GM19238 (cell line): ENCODE measurements around the gene FLOT1.
A peak's percentile ranks its signal among the peaks of the same experiment; 100 is the strongest.

Experiments
- DNase-seq: peaks from one replicate; pipeline ENCODE4 v3.0.0; 2011; ENCODE audit warnings: low spot score; ENCODE audit not compliant: insufficient read length

Gene FLOT1

GRCh38 chr6:30682143-30683117, 60.1 kb downstream of the FLOT1 start:
- DNase-seq: peak; percentile 77

GRCh38 chr6:30681766-30682142, 60.7 kb downstream of the FLOT1 start:
- DNase-seq: no peak

DNA sequence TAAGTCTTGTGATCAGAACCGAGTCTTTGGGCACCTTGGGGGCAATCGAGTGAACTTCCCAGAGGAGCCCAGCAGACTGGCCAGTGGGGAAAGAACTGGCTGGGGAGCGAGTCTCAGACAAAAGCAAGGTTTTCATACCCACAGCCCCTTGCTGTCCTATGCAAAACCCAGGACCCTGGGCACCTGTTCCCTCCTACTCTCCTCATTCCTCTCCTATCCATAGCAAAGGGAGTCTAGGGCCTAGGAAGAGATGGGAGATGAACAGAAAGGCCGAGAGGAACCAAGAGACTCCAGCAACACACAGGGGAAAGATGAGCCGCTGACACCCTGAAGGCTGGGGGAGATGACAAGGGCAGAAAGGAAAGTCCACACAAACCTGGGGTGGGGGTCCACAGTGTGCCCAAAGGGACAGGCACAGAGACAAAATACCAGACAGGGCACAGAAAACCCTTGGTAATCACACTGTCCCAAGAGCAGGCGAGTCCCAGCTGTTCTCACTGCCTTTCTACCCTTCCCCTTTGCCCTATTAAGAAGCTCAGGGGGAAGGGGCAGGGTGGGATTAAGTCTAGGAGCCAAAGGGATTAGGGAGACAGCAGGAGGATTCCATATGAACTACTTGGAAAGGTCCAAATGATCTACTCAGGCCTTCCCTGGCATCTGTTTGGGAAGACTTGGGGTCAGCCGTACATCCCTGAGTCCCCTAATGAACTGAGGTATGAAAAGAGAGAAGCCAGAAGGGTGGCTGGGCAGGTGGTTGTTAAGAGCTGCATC, 62.5 kb downstream of the FLOT1 start:
- no peak for DNase-seq

GRCh38 chr6:30678964-30679726, 63.3 kb downstream of the FLOT1 start:
- peak; percentile 81 for DNase-seq
